GM13976 (cell line): ENCODE measurements around the gene PEX10.

ENCODE experiments used
- DNase-seq: peaks from one replicate; pipeline ENCODE4 v3.0.0; 2012; ENCODE audit warnings: low spot score
- in situ Hi-C: fragments of 300-500 bp; cut with MboI; formaldehyde crosslinking; loops from one replicate; pipeline ENCODE4 v1.12.0; 2022; ENCODE audit warnings: low sequenced_read_pairs, mixed read lengths, inconsistent platforms; ENCODE audit not compliant: unreplicated experiment
- TF ChIP-seq, protein P1 (sequence below): IDR thresholded peaks from 2 replicates; pipeline ENCODE4 v1.5.1; 2012; ENCODE audit warnings: borderline replicate concordance, mild to moderate bottlenecking; ENCODE audit not compliant: insufficient read depth; ENCODE audit errors: extremely low read depth, missing control alignments, control extremely low read depth

PEX10 gene

DNA sequence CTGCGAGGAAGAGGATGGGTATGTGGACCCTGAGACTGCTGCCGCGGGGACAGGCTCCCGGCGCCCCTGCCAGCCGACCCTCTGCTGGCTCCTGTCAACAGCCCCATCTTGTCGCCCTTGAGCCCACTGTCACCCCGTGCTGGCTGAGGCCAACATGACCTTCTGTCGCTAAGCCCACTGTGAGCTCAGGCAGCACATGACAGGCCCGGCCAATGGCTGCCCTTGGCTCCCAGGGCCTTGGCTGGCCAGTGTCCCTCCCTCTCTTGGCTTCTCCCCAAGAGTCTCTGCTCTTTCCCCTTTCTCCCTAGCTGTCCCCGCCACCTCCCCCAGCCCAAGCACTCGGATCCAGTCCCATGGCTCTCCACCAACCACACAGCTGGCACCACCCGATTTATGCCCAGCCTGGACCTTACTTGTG lies 3.5 kb downstream of the PEX10 start:
- TF ChIP-seq, protein P1, sequence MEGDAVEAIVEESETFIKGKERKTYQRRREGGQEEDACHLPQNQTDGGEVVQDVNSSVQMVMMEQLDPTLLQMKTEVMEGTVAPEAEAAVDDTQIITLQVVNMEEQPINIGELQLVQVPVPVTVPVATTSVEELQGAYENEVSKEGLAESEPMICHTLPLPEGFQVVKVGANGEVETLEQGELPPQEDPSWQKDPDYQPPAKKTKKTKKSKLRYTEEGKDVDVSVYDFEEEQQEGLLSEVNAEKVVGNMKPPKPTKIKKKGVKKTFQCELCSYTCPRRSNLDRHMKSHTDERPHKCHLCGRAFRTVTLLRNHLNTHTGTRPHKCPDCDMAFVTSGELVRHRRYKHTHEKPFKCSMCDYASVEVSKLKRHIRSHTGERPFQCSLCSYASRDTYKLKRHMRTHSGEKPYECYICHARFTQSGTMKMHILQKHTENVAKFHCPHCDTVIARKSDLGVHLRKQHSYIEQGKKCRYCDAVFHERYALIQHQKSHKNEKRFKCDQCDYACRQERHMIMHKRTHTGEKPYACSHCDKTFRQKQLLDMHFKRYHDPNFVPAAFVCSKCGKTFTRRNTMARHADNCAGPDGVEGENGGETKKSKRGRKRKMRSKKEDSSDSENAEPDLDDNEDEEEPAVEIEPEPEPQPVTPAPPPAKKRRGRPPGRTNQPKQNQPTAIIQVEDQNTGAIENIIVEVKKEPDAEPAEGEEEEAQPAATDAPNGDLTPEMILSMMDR = no peak
- DNase-seq = no peak
- in situ Hi-C loops = loop anchor here (25.0 kb wide), 1 partner anchor 128 kb away; the partner anchor contains the start of genes HES5 and PANK4

GRCh38 chr1:2408456-2408855 lies 3.9 kb downstream of the PEX10 start:
- TF ChIP-seq, protein P1 = no peak
- DNase-seq = no peak
- in situ Hi-C loops = loop anchor here (25.0 kb wide), 1 partner anchor 129 kb away; the partner anchor contains the start of genes HES5 and PANK4

- in situ Hi-C loops = loop anchor here (25.0 kb wide), 1 partner anchor 129 kb away; the partner anchor contains the start of genes HES5 and PANK4
- TF ChIP-seq, protein P1 = no peak
- no peak for DNase-seq
These were observed 4.4 kb downstream of the PEX10 start for GRCh38 chr1:2407991-2408275.

DNA sequence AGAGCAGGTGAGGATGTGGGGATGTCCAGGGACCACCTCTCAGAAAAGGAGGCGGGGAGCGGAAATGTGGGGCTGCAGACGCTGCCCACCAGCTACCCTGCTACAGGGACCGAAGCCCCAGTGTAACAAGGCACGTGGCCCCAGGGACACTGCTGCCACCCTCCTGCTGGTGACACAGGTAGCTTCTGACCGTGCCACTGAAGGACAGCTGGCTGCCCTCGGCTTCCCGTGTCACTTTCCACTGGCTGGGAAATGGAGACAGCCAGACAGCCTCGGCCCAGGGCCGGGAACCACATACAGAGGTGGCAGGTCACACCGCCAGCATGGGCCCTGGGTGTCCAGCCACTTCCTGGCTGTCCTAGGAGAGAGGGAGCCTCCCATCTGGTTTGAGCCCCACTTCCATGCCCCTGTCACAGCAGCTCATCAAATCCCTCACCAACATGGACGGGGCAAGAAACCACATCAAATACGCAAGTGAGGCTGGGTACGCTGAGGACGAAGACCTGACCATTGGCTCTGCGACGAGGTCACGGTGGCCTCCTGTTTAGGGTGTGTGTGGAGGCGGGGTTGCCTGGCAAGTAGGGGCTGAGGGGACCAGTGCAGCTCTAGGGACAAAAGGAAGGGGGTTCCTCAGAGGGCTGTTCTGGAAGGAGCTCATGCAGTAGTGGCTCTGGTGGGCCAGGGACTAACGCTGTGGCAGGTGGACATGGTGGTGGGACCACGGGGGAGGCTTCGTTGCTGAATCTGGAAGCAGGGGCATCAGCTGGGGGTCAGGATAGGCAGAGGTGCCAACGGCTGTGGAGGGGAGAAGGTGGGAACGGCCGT lies 5.0 kb downstream of the PEX10 start:
- in situ Hi-C loops = loop anchor here (25.0 kb wide), 1 partner anchor 130 kb away; the partner anchor contains the start of genes HES5 and PANK4

GRCh38 chr1:2406451-2407041 lies 5.8 kb downstream of the PEX10 start:
- no peak for DNase-seq
- TF ChIP-seq, protein P1 = no peak
- in situ Hi-C loops = loop anchor here (25.0 kb wide), 1 partner anchor 131 kb away; the partner anchor contains the start of genes HES5 and PANK4

More for the DNA sequence above, 5.0 kb downstream of the PEX10 start:
- TF ChIP-seq, protein P1 = no peak
- DNase-seq = no peak

DNA sequence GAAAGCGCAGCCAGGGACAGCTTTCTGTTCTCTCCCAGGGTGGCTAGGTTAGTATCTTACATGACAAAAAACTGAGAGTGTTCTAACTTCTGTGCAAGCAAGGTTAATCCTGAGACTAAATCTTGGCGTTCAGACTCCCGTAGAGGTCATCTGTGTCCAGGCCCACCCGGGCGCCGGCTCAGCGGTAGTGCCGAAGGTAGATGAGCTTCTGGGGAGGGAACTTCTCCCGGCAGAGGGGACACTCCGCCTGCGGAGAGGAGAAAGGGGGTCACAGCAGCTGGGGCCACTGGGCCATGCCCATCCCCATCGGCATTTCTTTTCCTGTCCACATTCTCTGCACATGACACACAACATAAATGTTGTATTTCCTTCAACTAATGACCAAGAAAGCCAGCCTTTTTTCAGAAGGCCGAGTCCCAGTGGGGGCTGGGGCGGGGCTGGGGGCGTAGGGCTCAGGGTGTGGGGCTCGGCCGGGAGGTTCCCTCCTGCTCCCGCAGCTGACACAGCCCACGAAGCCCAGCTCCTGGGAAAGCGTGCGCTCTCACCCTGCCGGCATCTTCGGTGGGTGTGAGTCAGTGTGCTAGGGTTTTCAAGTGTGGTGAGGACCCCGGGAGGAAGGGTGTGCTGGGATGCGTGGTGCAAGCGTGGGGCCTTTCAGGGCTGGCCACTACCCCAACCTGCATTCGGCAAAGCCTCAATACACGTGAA lies 6.6 kb downstream of the PEX10 start:
- in situ Hi-C loops = loop anchor here (25.0 kb wide), 1 partner anchor 132 kb away; the partner anchor contains the start of genes HES5 and PANK4
- DNase-seq = no peak
- TF ChIP-seq, protein P1 = no peak
